Endothelial cell of umbilical vein (primary cell): ENCODE data around the gene CPA3. TPM values are rescaled to one million over a fixed set of nuclear protein-coding genes. Genes with fewer than 3 reads are reported as not detected.

Experiments used
- BruUV-seq: library from RNA; stranded (reverse); fragments of 400-500 nt; replicated peaks from 2 replicates; lab custom pipeline; 2021; lab: Mats Ljungman, UMichigan
- CTCF ChIA-PET: fragments of 300-600, 350-600 bp; sonication (Branson Sonifier 250); formaldehyde crosslinking; loops from one replicate; lab custom pipeline; 2021; ENCODE audit warnings: antibody characterized with exemption, inconsistent platforms; lab: Charles Lee
- POLR2A ChIA-PET: fragments of 300-600, 350-600 bp; sonication (Branson Sonifier 250); formaldehyde crosslinking; loops from one replicate; lab custom pipeline; 2021; ENCODE audit warnings: antibody characterized with exemption, inconsistent platforms; lab: Charles Lee
- DNase-seq: peaks from one replicate; pipeline ENCODE4 v3.0.0-alpha.2; 2011; ENCODE audit warnings: low read depth, low spot score
- FAIRE-seq: peaks from 2 replicates; lab custom pipeline; 2011; peaks lifted over from hg19 to GRCh38; lab: Jason Lieb, UNC
- H2AFZ ChIP-seq: 2 replicates; pipeline ENCODE4 v1.6.0; 2012; ENCODE audit warnings: low read depth, low read length, control low read depth, inconsistent platforms
- H3K27ac ChIP-seq: 2 replicates; pipeline ENCODE4 v1.5.1; 2011; ENCODE audit warnings: low read depth, mild to moderate bottlenecking, control low read depth, low read length, moderate library complexity; ENCODE audit not compliant: insufficient read depth
- H3K27me3 ChIP-seq, 2 experiments: 2 replicates each; pipeline versions ENCODE4 v1.6.0 to v1.6.1; 2011; ENCODE audit warnings: low read length in 2 of 2, mixed read lengths in 1 of 2; ENCODE audit not compliant: control insufficient read depth in 2 of 2, insufficient read depth in 2 of 2
- H3K36me3 ChIP-seq, 2 experiments: 2 replicates in 1 of 2; 3 replicates in 1 of 2; pipeline ENCODE4 v1.5.1; 2011; ENCODE audit warnings: low read length in 2 of 2, mild to moderate bottlenecking in 1 of 2, moderate library complexity in 1 of 2; ENCODE audit not compliant: control insufficient read depth in 2 of 2, insufficient read depth in 2 of 2; ENCODE audit errors: extremely low read depth in 1 of 2
- H3K4me1 ChIP-seq: 3 replicates; pipeline ENCODE4 v1.5.1; 2011; ENCODE audit warnings: mild to moderate bottlenecking, low read length; ENCODE audit not compliant: control insufficient read depth, insufficient read depth; ENCODE audit errors: extremely low read depth
- H3K4me2 ChIP-seq: 2 replicates; pipeline ENCODE4 v1.6.1; 2011; ENCODE audit warnings: low read length, control low read depth, mixed read lengths; ENCODE audit not compliant: insufficient read depth
- H3K4me3 ChIP-seq, 3 experiments: fragments of 200-600 bp in 1 of 3; sonication (generic), shearing (Covaris generic) in 1 of 3; replicated peaks in 1 of 3; 2 replicates each; pipeline ENCODE4 v1.5.1; 2011 to 2016; ENCODE audit warnings: control low read depth in 3 of 3, low read length in 3 of 3, mild to moderate bottlenecking in 2 of 3, inconsistent platforms in 1 of 3, low read depth in 1 of 3, moderate library complexity in 1 of 3; ENCODE audit not compliant: insufficient read depth in 1 of 3
- H3K79me2 ChIP-seq: 2 replicates; pipeline ENCODE4 v1.6.0; 2012; ENCODE audit warnings: low read length, inconsistent platforms; ENCODE audit not compliant: control insufficient read depth, insufficient read depth
- H3K9ac ChIP-seq: replicated peaks from 2 replicates; pipeline ENCODE3; 2011; ENCODE audit warnings: low read length, control low read depth; ENCODE audit not compliant: insufficient read depth; ENCODE audit errors: extremely low read depth
- H3K9me1 ChIP-seq: replicated peaks from 3 replicates; pipeline ENCODE4 v1.6.0; 2011; ENCODE audit warnings: mild to moderate bottlenecking, low read length; ENCODE audit not compliant: control insufficient read depth, insufficient read depth; ENCODE audit errors: extremely low read depth
- H3K9me3 ChIP-seq: replicated peaks from 2 replicates; pipeline ENCODE4 v1.5.1; 2012; ENCODE audit warnings: low read length, inconsistent platforms; ENCODE audit not compliant: control insufficient read depth, insufficient read depth
- H4K20me1 ChIP-seq: replicated peaks from 2 replicates; pipeline ENCODE3; 2011; ENCODE audit warnings: mild to moderate bottlenecking, low read length; ENCODE audit not compliant: control insufficient read depth, insufficient read depth; ENCODE audit errors: extremely low read depth
- CTCF ChIP-seq, 2 donors: IDR thresholded peaks; 1 replicate in 1 of 2; 2 replicates in 1 of 2; pipeline ENCODE4 v1.5.1; 2011; ENCODE audit warnings: low read length in 2 of 2, mild to moderate bottlenecking in 2 of 2, moderate library complexity in 2 of 2, control low read depth in 1 of 2, inconsistent platforms in 1 of 2, low read depth in 1 of 2; ENCODE audit not compliant: insufficient read depth in 1 of 2; ENCODE audit errors: extremely low read depth in 1 of 2
- EZH2 ChIP-seq: IDR thresholded peaks from 2 replicates; pipeline ENCODE4 v1.6.1; 2012; ENCODE audit warnings: borderline replicate concordance, low read depth, mild to moderate bottlenecking, moderate library complexity, low read length, inconsistent platforms; ENCODE audit not compliant: severe bottlenecking
- FOS ChIP-seq: IDR thresholded peaks from 2 replicates; pipeline ENCODE4 v1.6.1; 2011; ENCODE audit warnings: mild to moderate bottlenecking, low read length, moderate library complexity, borderline replicate concordance; ENCODE audit not compliant: insufficient read depth
- GATA2 ChIP-seq: IDR thresholded peaks from 2 replicates; pipeline ENCODE4 v1.7.0; 2011; ENCODE audit warnings: low read depth, mild to moderate bottlenecking, moderate library complexity, mixed read lengths, low read length; ENCODE audit not compliant: insufficient read length, insufficient read depth
- JUN ChIP-seq: IDR thresholded peaks from 2 replicates; pipeline ENCODE4 v1.6.1; 2011; ENCODE audit warnings: borderline replicate concordance, low read depth; ENCODE audit not compliant: insufficient read length, insufficient read depth
- MAX ChIP-seq: IDR thresholded peaks from 2 replicates; pipeline ENCODE4 v1.6.1; 2011; ENCODE audit not compliant: insufficient read depth, insufficient read length
- MYC ChIP-seq: IDR thresholded peaks from one replicate; pipeline ENCODE4 v1.6.1; 2011; ENCODE audit warnings: mild to moderate bottlenecking, low read depth, low read length
- POLR2A ChIP-seq: IDR thresholded peaks from 2 replicates; pipeline ENCODE4 v1.6.1; 2012; ENCODE audit warnings: low read depth, mild to moderate bottlenecking, control low read depth, low read length
- POLR2AphosphoS5 ChIP-seq: IDR thresholded peaks from 2 replicates; pipeline ENCODE4 v1.6.1; 2012; ENCODE audit warnings: low read depth, mild to moderate bottlenecking, control low read depth, low read length, moderate library complexity; ENCODE audit not compliant: insufficient read depth
- dilution Hi-C: fragments of 300-500 bp; cut with MboI; formaldehyde crosslinking; loops from one replicate; pipeline ENCODE4 v1.15.0; 2019; ENCODE audit warnings: low sequenced_read_pairs; ENCODE audit not compliant: extremely low pct_ligation_motif_present
- intact Hi-C: fragments of 100-400 bp; cut with micrococcal nuclease; formaldehyde crosslinking; loops from one replicate; pipeline ENCODE4 v1.10.0; 2022
- polyA plus RNA-seq, 4 experiments: library from polyadenylated mRNA; depleted of rRNA in 3 of 4; stranded (reverse) in 3 of 4; unstranded in 1 of 4; fragments of >200 nt; gene quantifications; 2 replicates each; pipeline versions ENCODE4 v1.2.1 to v1.2.3, GENCODE V29; 2011 to 2012; ENCODE audit warnings: missing spikeins in 1 of 4
- total RNA-seq: library from RNA; stranded (reverse); gene quantifications from 2 replicates; pipeline ENCODE4 v1.2.3, GENCODE V29; 2021

Gene CPA3
- total and polyA plus RNA-seq, 2 donors (not counting 3 experiments of a cell fraction or from before 2014, with no cell fraction given), result 1.7 to 6.4 TPM

- FAIRE-seq (no peak), DNase-seq (no peak)
- no TSS peak for BruUV-seq
- Histone ChIP-seq H2AFZ (no peak within 1 kb of the TSS), H3K4me1 (no peaks in the 10 kb centered on the region), H3K36me3 (no peaks in the 10 kb centered on the region), H3K9me1 (no peaks in the 10 kb centered on the region), H3K27me3 (peaks cover 2 to 18% of the 10 kb centered on the region in 2 experiments), H3K79me2 (no peaks in the 10 kb centered on the region), H4K20me1 (no peaks in the 10 kb centered on the region), H3K4me2 (no peak within 1 kb of the TSS), H3K27ac (no peak within 1 kb of the TSS), H3K4me3 (no peak within 1 kb of the TSS), H3K9me3 (no peaks in the 10 kb centered on the region), H3K9ac (no peak within 1 kb of the TSS)
- dilution Hi-C loops (no loop called here), intact Hi-C loops (no loop called here)
- ChIA-PET CTCF (no interaction called here), POLR2A (no interaction called here)
- TF ChIP-seq MAX, result no peak
- TF ChIP-seq EZH2, result no peak
- TF ChIP-seq POLR2A, result no peak
- TF ChIP-seq POLR2AphosphoS5, result no peak
- no peak for TF ChIP-seq FOS
- no peak for TF ChIP-seq CTCF (IDR thresholded peaks at IDR 0.05; ENCODE audit: extremely low read depth in 1 of 2, insufficient read depth in 1 of 2, low read depth in 1 of 2, low read length in 2 of 2)
- TF ChIP-seq GATA2, result no peak
- TF ChIP-seq JUN, result no peak
- no peak for TF ChIP-seq MYC
Measured at GRCh38 chr3:148827585-148827984, 37.5 kb upstream of the CPA3 start, which contains the start of gene CPB1. CPB1 (plus strand) TSS chr3:148827811; CDS start chr3:148827824, 13 bp downstream.
